HepG2 (cell line): ENCODE data around the gene SSR2. TPM values are rescaled to one million over a fixed set of nuclear protein-coding genes. Genes with fewer than 3 reads are reported as not detected.

ENCODE experiments used
- GMEB2 ChIP-seq: IDR thresholded peaks from 2 replicates; pipeline ENCODE4 v1.6.1; 2016; ENCODE audit warnings: missing biosample characterization, missing genetic modification reagents, low read depth
- IRX3 ChIP-seq: sonication (generic); formaldehyde crosslinking; IDR thresholded peaks from 2 replicates; pipeline ENCODE4 v1.8.1; 2023; ENCODE audit warnings: mild to moderate bottlenecking, low read depth, missing genetic modification reagents, borderline replicate concordance
- ISL2 ChIP-seq: sonication (generic); formaldehyde crosslinking; IDR thresholded peaks from 2 replicates; pipeline ENCODE4 v1.5.0; 2020; ENCODE audit warnings: missing genetic modification reagents
- KDM4B ChIP-seq: sonication (generic); formaldehyde crosslinking; IDR thresholded peaks from 2 replicates; pipeline ENCODE4 v1.4.0; 2020; ENCODE audit warnings: missing genetic modification reagents
- KDM5A ChIP-seq: fragments of 200-600 bp; sonication (generic); IDR thresholded peaks from 2 replicates; pipeline ENCODE4 v1.7.0; 2018; ENCODE audit warnings: antibody characterized with exemption, mild to moderate bottlenecking, low read length, borderline replicate concordance
- MTF2 ChIP-seq: sonication (generic); formaldehyde crosslinking; IDR thresholded peaks from 2 replicates; pipeline ENCODE4 v1.5.0; 2020; ENCODE audit warnings: missing genetic modification reagents, borderline replicate concordance
- SRSF4 ChIP-seq: fragments of 200-400 bp; formaldehyde crosslinking; IDR thresholded peaks from one replicate; pipeline ENCODE4 v1.6.1; 2018; ENCODE audit warnings: mild to moderate bottlenecking, low read depth, low read length, moderate library complexity; ENCODE audit not compliant: poor library complexity, severe bottlenecking
- TAF1 ChIP-seq: sonication (generic); formaldehyde crosslinking; IDR thresholded peaks from 2 replicates; pipeline ENCODE4 v1.4.0; 2020; ENCODE audit warnings: missing genetic modification reagents
- ZBTB25 ChIP-seq: IDR thresholded peaks from 2 replicates; pipeline ENCODE4 v1.6.1; 2018; ENCODE audit warnings: missing genetic modification reagents
- ZMAT5 ChIP-seq: sonication (generic); formaldehyde crosslinking; IDR thresholded peaks from 2 replicates; pipeline ENCODE4 v1.5.0; 2020; ENCODE audit warnings: mild to moderate bottlenecking, low read depth, missing genetic modification reagents, borderline replicate concordance
- ZNF205 ChIP-seq: IDR thresholded peaks from 2 replicates; pipeline ENCODE4 v1.6.1; 2018; ENCODE audit warnings: missing biosample characterization, missing genetic modification reagents
- ZNF430 ChIP-seq: sonication (generic); formaldehyde crosslinking; IDR thresholded peaks from 2 replicates; pipeline ENCODE4 v1.9.0; 2021; ENCODE audit warnings: mild to moderate bottlenecking, missing genetic modification reagents
- ZNF432 ChIP-seq: sonication (generic); formaldehyde crosslinking; IDR thresholded peaks from 2 replicates; pipeline ENCODE4 v1.5.0; 2020; ENCODE audit warnings: missing genetic modification reagents, mild to moderate bottlenecking, borderline replicate concordance
- ZNF569 ChIP-seq: sonication (generic); formaldehyde crosslinking; IDR thresholded peaks from 2 replicates; pipeline ENCODE4 v1.5.0; 2020; ENCODE audit warnings: mild to moderate bottlenecking, missing genetic modification reagents, moderate library complexity, borderline replicate concordance
- ZNF646 ChIP-seq: sonication (generic); formaldehyde crosslinking; IDR thresholded peaks from 2 replicates; pipeline ENCODE4 v1.9.0; 2021; ENCODE audit warnings: mild to moderate bottlenecking, missing genetic modification reagents
- ZNF770 ChIP-seq: sonication (generic); formaldehyde crosslinking; IDR thresholded peaks from 2 replicates; pipeline ENCODE4 v1.5.0; 2020; ENCODE audit warnings: mild to moderate bottlenecking, missing genetic modification reagents
- ZSCAN12 ChIP-seq: sonication (generic); formaldehyde crosslinking; IDR thresholded peaks from 2 replicates; pipeline ENCODE4 v1.9.0; 2021; ENCODE audit warnings: mild to moderate bottlenecking, missing genetic modification reagents
- polyA plus RNA-seq, 8 experiments: library from polyadenylated mRNA; depleted of rRNA in 3 of 8; stranded (reverse) in 7 of 8; unstranded in 1 of 8; fragments of >200 nt; fragmentation: Illumina TruSeq in 4 of 8; extraction: Trizol in 4 of 8; gene quantifications; 2 replicates each; pipeline versions ENCODE4 v1.2.1 to v1.2.3, GENCODE V29; 2011 to 2016; ENCODE audit warnings: low read depth in 4 of 8, missing spikeins in 1 of 8, mixed read lengths in 1 of 8; ENCODE audit not compliant: insufficient read depth in 1 of 8
- total RNA-seq, 5 experiments: library from RNA; depleted of rRNA; stranded (reverse); fragments of >200 nt; fragmentation: Illumina TruSeq; extraction: Trizol; gene quantifications; 2 replicates each; pipeline ENCODE4 v1.2.3, GENCODE V29; 2016; ENCODE audit warnings: low read depth in 1 of 5

Gene SSR2
- total and polyA plus RNA-seq, 2 of the 13 experiments (the other 11 are each of a cell fraction or from before 2014, with no cell fraction given) = 284 to 461 TPM

GRCh38 chr1:156020293-156021092, at the start of gene SSR2 (continued):
- TF ChIP-seq ZMAT5 (CRISPR knock-in tag) (no peak), ZNF569 (CRISPR knock-in tag) (no peak), TAF1 (peak; percentile 81), ZNF205 (CRISPR knock-in tag) (peak; percentile 100), KDM4B (CRISPR knock-in tag) (no peak), ZSCAN12 (CRISPR knock-in tag) (no peak), GMEB2 (CRISPR knock-in tag) (no peak), MTF2 (CRISPR knock-in tag) (no peak), ZBTB25 (CRISPR knock-in tag) (0 out of 2 replicates have a peak, but pooled peaks have one; percentile 49), ZNF770 (CRISPR knock-in tag) (0 out of 2 replicates have a peak, but pooled peaks have one; percentile 30), SRSF4 (no peak), ZNF432 (CRISPR knock-in tag) (no peak), ZNF430 (CRISPR knock-in tag) (0 out of 2 replicates have a peak, but pooled peaks have one; percentile 35), KDM5A (peak; percentile 38; the same call in 1 of the 2 replicates), IRX3 (CRISPR knock-in tag) (no peak), ISL2 (CRISPR knock-in tag) (no peak), ZNF646 (no peak)
